Measurements from ENCODE around the gene MAP3K6.

MAP3K6 gene

DNA sequence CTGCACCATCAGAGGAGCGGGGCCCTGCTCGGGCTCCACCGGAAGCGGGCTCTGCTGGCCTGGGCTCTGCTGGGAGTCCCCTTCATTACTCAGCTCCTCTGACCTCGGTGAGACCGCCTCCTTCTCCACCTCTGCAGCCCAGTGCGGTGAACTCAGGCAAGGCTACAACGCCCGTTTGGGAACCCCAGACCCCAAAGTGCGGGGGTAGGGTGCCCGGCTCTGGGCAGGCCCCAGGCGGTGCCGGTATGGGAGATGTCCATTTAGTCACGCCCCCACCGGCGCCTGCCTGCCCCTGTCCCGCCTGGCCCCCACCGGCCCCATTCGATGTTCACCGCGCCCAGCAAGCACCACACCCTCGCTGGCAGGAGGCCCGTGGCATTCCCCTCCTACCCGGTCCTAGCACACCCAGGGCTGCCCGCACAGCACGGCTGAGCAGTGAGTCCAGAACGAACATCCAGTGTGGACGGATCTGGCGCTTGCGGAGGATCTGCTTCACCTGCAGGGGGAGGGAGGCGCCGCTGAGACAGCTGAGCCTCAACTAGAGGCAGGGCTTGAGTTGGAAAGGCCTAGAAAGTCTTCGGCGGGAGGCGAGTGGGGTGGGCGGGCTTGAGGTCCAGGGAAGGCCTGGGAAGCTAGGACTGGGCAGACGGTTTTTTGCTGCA, 10.0 kb downstream of the MAP3K6 start:
- DNase-seq (ENCODE audit: low spot score): no peak

DNA sequence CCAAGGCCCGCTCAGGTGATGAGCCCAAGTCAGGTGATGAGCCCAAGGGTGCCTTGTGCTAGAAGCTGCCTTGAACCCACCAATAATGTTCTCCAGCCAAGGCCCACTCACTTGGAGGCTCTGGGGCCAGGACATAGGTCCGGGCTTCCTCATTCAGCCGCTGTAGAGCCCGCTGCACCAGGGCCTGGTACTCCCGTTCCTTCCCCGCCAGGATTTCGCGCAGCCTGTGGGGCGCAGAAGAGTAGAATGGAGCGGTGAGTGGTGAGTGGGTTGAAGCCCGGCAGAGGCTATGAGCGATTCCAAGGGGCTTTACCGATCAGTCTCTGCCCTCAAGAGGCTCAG, 10.5 kb downstream of the MAP3K6 start:
- no peak for DNase-seq (ENCODE audit: low spot score)

DNA sequence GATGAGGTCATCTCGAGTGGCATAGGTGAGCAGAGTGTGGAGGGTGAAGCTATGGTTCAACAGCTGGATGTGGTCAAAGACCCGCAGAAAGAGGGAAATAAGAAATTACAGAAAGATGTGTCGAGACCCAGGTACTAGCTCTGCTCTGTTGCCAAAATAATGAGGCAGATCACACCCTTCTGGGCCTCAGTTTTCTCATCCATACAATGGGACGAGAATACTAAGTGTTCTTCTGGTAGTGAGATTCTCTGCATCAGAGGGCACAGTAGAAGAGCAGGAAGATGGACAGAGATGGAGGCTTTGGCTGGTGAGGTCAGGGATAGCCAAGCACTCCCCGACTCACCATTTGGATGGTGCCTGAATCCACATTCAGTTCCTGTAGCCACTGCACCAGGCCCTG, 11.1 kb downstream of the MAP3K6 start:
- no peak for DNase-seq (ENCODE audit: low spot score)

GRCh38 chr1:27353629-27354028, 13.1 kb downstream of the MAP3K6 start:
- no peak for DNase-seq (ENCODE audit: low spot score)

DNA sequence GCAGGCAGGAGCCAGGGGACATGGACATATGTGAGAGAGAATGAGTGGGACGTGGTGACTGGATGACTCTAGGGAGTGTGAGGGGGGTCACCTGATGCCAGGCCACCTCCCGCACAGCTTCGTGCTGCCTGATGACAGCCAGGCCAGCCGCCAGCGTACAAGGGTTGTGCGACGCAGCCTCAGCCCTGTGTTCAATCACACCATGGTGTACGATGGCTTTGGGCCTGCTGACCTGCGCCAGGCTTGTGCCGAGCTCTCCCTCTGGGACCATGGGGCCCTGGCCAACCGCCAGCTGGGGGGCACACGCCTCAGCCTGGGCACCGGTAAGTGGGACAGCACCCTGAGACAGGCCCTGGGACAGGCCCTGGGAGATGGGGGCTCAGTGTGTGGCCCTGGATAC, 13.6 kb downstream of the MAP3K6 start:
- no peak for DNase-seq (ENCODE audit: low spot score)

GRCh38 chr1:27351541-27352107, 15.1 kb downstream of the MAP3K6 start:
- DNase-seq (ENCODE audit: low spot score): no peak

DNA sequence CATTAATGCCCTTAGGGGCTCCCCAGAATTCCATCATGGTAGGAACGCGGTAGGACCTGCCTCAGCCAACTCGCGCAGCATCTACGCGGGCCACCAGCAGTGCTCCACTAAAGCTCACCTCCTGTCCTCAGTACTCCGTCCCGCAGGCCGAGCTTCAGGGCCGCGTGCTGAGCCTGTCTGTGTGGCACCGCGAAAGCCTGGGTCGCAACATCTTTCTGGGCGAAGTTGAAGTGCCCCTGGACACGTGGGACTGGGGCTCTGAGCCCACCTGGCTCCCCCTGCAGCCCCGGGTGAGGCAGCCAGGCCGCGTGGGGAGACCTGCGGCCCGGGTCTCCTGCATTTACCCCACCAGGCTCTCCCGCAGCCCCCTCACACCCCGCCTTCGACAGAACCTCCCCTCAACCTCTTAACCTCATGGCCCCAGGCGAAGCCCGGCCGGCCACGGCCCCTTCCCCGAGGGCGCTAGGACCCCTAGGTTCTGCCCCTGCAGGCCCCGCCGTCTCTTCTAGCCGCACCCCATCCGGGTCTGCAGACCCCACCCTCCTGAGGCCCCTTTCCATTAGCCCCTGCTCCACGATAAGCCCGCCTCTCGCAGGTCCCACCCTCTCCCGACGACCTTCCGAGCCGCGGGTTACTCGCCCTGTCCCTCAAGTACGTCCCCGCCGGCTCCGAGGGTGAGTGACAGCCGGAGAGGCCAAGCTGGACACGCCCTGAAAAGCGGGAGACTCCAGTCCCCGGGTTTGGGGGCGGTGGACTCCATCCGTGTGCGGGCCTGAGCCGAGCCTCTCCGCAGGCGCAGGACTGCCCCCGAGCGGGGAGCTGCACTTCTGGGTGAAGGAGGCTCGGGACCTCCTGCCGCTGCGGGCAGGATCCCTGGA, 15.9 kb downstream of the MAP3K6 start:
- DNase-seq (ENCODE audit: low spot score): no peak

- DNase-seq (ENCODE audit: low spot score): peak; percentile 85
These were observed 16.7 kb downstream of the MAP3K6 start for GRCh38 chr1:27349784-27350662.

DNA sequence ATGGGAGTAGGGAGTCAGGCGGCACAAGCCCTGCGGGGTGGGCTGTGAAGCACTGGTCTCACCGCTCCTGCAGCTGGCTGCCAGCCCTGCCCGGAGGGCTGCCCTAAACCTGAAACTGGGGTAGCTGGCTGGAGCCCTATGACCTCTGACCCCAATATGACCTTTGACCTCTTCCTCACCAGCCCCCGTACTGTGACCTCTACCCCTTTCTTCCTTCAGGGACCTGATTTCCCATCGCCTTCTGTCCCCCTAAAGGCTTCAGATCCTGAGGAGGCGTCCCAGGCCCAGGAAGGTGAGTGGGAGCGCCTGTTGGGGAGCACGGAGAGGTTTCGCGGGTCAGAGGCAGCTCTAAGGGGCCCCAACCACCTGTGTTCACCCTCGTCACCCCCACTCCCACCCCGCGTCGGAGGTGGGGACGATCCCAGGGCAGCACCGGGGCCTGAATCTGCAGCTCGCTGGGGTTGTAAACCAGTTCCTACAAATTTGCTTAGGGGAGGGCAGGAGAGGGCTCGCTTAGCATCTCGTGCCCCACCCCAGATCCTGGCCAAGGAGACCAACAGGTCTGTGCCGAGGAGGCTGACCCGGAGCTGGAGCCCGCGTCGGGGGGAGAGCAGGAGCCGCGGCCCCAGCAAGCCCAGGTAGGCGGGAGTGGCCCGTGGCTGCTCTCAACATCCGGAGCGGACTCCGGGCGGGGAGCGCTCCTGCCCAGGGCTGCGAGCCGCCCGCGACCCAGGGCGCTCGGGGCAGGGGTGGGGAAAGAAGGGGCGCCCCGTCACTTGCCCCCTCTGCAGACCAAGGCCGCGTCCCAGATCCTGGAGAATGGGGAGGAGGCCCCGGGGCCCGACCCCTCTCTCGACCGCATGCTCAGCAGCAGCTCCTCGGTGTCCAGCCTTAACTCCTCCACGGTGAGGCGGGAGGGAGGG, 17.6 kb downstream of the MAP3K6 start:
- DNase-seq (ENCODE audit: low spot score): peak; percentile 47

GRCh38 chr1:27346991-27347624, 19.7 kb downstream of the MAP3K6 start:
- no peak for DNase-seq (ENCODE audit: low spot score)

GRCh38 chr1:27346357-27346756, 20.4 kb downstream of the MAP3K6 start:
- no peak for DNase-seq (ENCODE audit: low spot score)

DNA sequence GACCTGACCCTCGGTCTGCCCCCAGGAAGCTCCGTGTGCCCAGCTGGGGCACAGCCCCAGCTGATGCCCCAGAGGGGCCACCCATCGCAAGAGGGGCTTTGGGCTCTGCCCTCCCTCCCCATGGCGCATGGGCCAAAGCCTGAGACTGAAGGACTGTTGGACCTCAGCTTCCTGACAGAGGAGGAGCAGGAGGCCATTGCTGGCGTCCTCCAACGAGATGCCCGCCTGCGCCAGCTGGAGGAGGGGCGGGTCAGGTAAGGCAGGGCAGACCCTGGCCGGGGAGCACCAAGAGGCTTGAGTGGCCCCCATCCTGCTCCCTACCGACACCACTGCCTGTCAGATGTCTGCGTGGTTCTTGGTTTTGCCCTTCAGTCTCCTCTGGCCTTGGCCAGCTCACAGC, 21.5 kb downstream of the MAP3K6 start:
- no peak for DNase-seq (ENCODE audit: low spot score)

DNA sequence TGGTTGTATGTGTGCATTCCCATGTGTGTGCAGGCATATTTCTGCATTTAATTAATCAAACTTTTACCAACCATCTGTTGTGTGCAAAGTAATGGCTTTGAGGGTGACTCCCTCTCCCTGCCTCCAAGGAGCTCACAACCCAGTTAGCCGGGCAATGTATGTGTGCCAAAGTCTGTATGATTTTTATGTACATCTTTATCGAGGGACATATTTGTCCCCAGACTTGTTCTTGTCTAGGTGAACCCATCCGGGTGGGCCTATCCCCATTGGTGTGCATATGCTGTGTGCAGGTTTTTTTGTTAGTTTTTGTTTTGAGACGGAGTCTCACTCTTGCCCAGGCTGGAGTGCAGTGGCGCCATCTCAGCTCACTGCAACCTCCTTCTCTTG, 23.1 kb downstream of the MAP3K6 start:
- no peak for DNase-seq (ENCODE audit: low spot score)

- DNase-seq (ENCODE audit: low spot score): no peak
These were observed 23.8 kb downstream of the MAP3K6 start for GRCh38 chr1:27342778-27343638.

- DNase-seq (ENCODE audit: low spot score): no peak
These were observed 24.4 kb downstream of the MAP3K6 start for GRCh38 chr1:27342391-27342777.

- DNase-seq (ENCODE audit: low spot score): peak; percentile 76
These were observed 25.1 kb downstream of the MAP3K6 start, which contains the start of gene SYTL1 for GRCh38 chr1:27341525-27342252. Gene SYTL1, plus strand, starts transcription at chr1:27342022. Its CDS starts 3,313 bp downstream, at chr1:27345335.

- DNase-seq (ENCODE audit: low spot score): no peak
These were observed 27.5 kb downstream of the MAP3K6 start for GRCh38 chr1:27339213-27339612.

- no peak for DNase-seq (ENCODE audit: low spot score)
These were observed 28.0 kb downstream of the MAP3K6 start for GRCh38 chr1:27338751-27339150.

DNA sequence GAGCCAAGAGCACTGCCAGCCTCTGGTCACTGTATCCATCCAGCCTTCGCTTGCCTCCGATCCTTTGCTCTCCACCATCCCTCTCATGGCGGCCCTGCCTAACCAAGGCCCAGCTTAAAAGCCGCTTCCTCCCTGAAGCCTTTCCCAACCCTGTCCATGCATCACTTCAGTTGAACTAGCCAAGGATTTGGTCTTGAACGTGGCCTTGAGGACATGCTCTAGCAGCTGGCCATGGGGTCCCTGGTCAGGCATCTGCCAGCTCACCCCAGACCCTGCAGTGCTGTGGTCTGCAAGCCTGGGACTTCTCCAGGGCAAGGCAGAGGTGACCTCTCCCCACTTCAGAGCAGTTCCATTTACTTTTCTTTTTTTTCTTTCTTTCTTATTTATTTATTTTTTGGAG, 30.0 kb downstream of the MAP3K6 start:
- DNase-seq (ENCODE audit: low spot score): no peak
